ENCODE data around the gene INPP5E.

INPP5E gene

GRCh38 chr9:136401173-136401922, 38.3 kb downstream of the INPP5E start:
- H3K4me1 ChIP-seq (ENCODE audit: control insufficient read depth, insufficient read depth, low read length, poor library complexity, severe bottlenecking) = peaks cover 9% of the 10 kb centered on the region
- peaks cover 64% of the 10 kb centered on the region for H3K36me3 ChIP-seq (ENCODE audit: control insufficient read depth, insufficient read depth, low read length)
- no peaks in the 10 kb centered on the region for H3K9me3 ChIP-seq (ENCODE audit: control insufficient read depth, low read length)
- 94 to 98% methylated on average over 12 to 18 of the region's 18 CpGs for WGBS, 2 experiments (ENCODE audit: insufficient coverage in 2 of 2)
- H3K4me3 ChIP-seq (ENCODE audit: extremely low read depth, insufficient read depth, low read length, poor library complexity, severe bottlenecking) = no peak overlapping the region
- H3K27ac ChIP-seq (ENCODE audit: low read depth, low read length, severe bottlenecking) = no peak overlapping the region

DNA sequence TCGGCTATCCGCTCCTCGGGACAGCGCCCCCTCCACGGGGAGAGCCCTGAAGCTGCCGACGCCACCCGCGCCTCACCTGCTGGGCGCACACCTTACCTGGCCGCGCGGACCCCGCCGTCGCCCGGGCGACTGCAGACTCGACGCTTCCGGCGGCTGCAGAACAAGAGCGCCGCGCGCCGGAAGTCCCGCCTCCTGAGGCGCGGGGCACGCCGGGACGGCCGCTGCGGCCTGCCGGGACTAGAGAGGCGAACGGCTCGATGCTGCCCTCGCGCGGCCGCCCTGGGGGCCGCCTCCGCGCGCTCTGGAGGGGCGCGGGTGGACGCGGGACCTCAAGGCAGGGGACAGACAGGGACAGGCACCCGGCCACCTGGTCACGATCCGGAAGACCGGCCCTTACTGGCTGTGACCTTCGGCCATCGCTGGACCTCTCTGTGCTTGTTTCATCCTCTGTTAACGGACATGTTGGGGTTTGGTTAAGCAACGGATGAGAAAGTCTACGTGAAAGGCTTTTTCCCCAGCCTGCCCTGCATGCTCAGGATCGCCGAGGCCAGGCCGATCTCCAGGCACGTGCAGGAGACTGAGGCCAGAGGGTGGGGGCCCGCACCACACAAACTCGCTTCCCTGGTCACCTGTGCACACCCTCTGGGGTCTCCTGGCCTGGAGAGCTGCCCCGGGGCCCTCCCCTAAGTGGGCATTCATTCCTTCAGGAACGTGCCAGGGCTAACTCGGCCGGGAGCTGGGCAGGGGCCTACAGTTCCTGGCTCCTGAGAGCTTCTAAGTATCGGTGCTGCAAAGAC, 39.4 kb downstream of the INPP5E start, which contains the start of gene SNAPC4:
TSS of gene SNAPC4 (minus strand) at position 133 of the 797 bp plus-strand sequence. CDS start 1,742 bp downstream, outside the sequence.
- H3K27ac ChIP-seq (ENCODE audit: low read depth, low read length, severe bottlenecking) = peak within 1 kb of the TSS; percentile 59
- peaks cover 64% of the 10 kb centered on the region for H3K36me3 ChIP-seq (ENCODE audit: control insufficient read depth, insufficient read depth, low read length)
- WGBS, 2 experiments (ENCODE audit: insufficient coverage in 2 of 2) = 20 to 25% methylated on average over 50 to 57 of the region's 71 CpGs
- H3K4me3 ChIP-seq (ENCODE audit: extremely low read depth, insufficient read depth, low read length, poor library complexity, severe bottlenecking) = peak within 1 kb of the TSS; percentile 83
- H3K9me3 ChIP-seq (ENCODE audit: control insufficient read depth, low read length) = no peaks in the 10 kb centered on the region
- peaks cover 9% of the 10 kb centered on the region for H3K4me1 ChIP-seq (ENCODE audit: control insufficient read depth, insufficient read depth, low read length, poor library complexity, severe bottlenecking)

DNA sequence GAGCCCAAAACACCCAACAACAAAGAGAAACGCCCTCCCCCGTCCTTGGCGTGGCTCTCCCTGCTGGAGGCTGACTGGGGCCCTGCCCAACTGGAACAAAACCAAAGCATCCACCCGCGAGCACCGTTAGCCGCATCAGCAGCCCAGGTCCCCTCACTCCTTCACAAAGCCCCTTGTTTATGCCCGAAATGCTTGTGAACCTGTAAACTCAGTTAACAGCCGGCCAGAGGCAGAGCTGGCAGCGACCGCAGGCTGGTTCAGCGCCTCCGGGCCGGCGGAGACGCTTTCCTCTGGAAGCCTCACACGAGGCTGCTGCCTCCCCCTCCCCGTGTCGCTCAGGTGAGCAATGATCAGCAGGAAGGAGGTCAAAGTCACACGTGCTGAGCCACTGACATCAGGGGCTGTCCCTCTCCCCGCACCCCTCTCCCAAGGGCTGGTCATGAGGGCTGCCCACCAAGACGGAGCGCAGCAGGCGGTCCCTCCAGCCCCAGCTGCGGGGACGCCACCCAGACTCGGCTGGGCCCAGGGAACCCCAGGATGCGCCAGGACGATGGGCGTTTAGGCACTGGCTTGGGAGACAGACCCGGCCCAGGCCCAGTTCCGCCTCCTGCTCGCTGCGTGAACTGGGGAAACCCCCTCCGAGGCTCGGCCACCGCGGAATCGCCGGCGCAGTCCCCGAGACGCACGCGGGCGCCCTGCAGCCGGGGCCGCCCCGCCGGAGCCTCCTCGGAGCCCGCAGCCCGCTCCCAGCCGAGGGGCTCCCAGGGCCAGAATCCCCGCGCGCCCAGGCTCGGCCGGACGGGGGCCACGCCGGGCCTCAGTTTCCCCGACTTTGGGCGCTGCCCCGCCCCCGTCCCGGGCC, 40.2 kb downstream of the INPP5E start:
- Histone ChIP-seq H3K36me3 (ENCODE audit: control insufficient read depth, insufficient read depth, low read length) (peaks cover 65% of the 10 kb centered on the region), H3K27ac (ENCODE audit: low read depth, low read length, severe bottlenecking) (no peak overlapping the region)

GRCh38 chr9:136398286-136398685, 41.4 kb downstream of the INPP5E start:
- no peaks in the 10 kb centered on the region for H3K9me3 ChIP-seq (ENCODE audit: control insufficient read depth, low read length)
- H3K27ac ChIP-seq (ENCODE audit: low read depth, low read length, severe bottlenecking) = no peak overlapping the region
- peaks cover 9% of the 10 kb centered on the region for H3K4me1 ChIP-seq (ENCODE audit: control insufficient read depth, insufficient read depth, low read length, poor library complexity, severe bottlenecking)
- no peak overlapping the region for H3K4me3 ChIP-seq (ENCODE audit: extremely low read depth, insufficient read depth, low read length, poor library complexity, severe bottlenecking)
- peaks cover 65% of the 10 kb centered on the region for H3K36me3 ChIP-seq (ENCODE audit: control insufficient read depth, insufficient read depth, low read length)
- WGBS, 2 experiments (ENCODE audit: insufficient coverage in 2 of 2) = 99% methylated on average over 11 to 12 of the region's 12 CpGs

More for the DNA sequence above, 40.2 kb downstream of the INPP5E start:
- WGBS, 2 experiments (ENCODE audit: insufficient coverage in 2 of 2) = 4 to 5% methylated on average over 60 to 66 of the region's 67 CpGs
- Histone ChIP-seq H3K4me1 (ENCODE audit: control insufficient read depth, insufficient read depth, low read length, poor library complexity, severe bottlenecking) (peaks cover 9% of the 10 kb centered on the region), H3K4me3 (ENCODE audit: extremely low read depth, insufficient read depth, low read length, poor library complexity, severe bottlenecking) (peak overlapping the region; percentile 83), H3K9me3 (ENCODE audit: control insufficient read depth, low read length) (no peaks in the 10 kb centered on the region)

DNA sequence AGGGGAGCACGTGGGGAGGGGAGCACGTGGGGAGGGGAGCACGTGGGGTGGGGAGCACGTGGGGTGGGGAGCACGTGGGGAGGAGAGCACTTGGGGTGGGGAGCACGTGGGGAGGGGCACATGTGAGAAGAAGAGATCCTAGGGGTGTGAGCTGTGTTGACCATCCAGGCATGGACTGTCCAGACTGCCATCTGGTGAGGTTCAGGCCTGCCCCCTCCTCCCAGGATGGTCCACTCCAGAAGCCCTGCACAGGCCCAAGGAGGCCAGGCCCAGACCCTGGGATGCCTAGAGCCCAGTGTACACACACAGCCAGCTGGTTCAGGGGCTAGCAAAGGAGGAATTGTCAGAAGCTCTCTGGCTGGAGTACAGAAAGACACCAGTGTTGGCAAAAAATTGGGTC, 42.0 kb downstream of the INPP5E start:
- WGBS, 2 experiments (ENCODE audit: insufficient coverage in 2 of 2) = 100% methylated on average over 3 of the region's 6 CpGs; no CpG with 5 or more reads in 1 of the 2 experiments
- peaks cover 9% of the 10 kb centered on the region for H3K4me1 ChIP-seq (ENCODE audit: control insufficient read depth, insufficient read depth, low read length, poor library complexity, severe bottlenecking)
- H3K9me3 ChIP-seq (ENCODE audit: control insufficient read depth, low read length) = no peaks in the 10 kb centered on the region
- no peak overlapping the region for H3K27ac ChIP-seq (ENCODE audit: low read depth, low read length, severe bottlenecking)
- H3K36me3 ChIP-seq (ENCODE audit: control insufficient read depth, insufficient read depth, low read length) = peaks cover 70% of the 10 kb centered on the region
- no peak overlapping the region for H3K4me3 ChIP-seq (ENCODE audit: extremely low read depth, insufficient read depth, low read length, poor library complexity, severe bottlenecking)

GRCh38 chr9:136396219-136396515, 43.5 kb downstream of the INPP5E start:
- WGBS, 2 experiments (ENCODE audit: insufficient coverage in 2 of 2) = 97 to 100% methylated on average over 3 to 4 of the region's 4 CpGs
- no peaks in the 10 kb centered on the region for H3K9me3 ChIP-seq (ENCODE audit: control insufficient read depth, low read length)
- peaks cover 75% of the 10 kb centered on the region for H3K36me3 ChIP-seq (ENCODE audit: control insufficient read depth, insufficient read depth, low read length)
- no peak overlapping the region for H3K4me3 ChIP-seq (ENCODE audit: extremely low read depth, insufficient read depth, low read length, poor library complexity, severe bottlenecking)
- H3K27ac ChIP-seq (ENCODE audit: low read depth, low read length, severe bottlenecking) = no peak overlapping the region
- peaks cover 9% of the 10 kb centered on the region for H3K4me1 ChIP-seq (ENCODE audit: control insufficient read depth, insufficient read depth, low read length, poor library complexity, severe bottlenecking)

- Histone ChIP-seq H3K9me3 (ENCODE audit: control insufficient read depth, low read length) (no peaks in the 10 kb centered on the region), H3K4me1 (ENCODE audit: control insufficient read depth, insufficient read depth, low read length, poor library complexity, severe bottlenecking) (peaks cover 9% of the 10 kb centered on the region), H3K4me3 (ENCODE audit: extremely low read depth, insufficient read depth, low read length, poor library complexity, severe bottlenecking) (no peak overlapping the region), H3K36me3 (ENCODE audit: control insufficient read depth, insufficient read depth, low read length) (peaks cover 81% of the 10 kb centered on the region), H3K27ac (ENCODE audit: low read depth, low read length, severe bottlenecking) (no peak overlapping the region)
- WGBS, 2 experiments (ENCODE audit: insufficient coverage in 2 of 2) = 94 to 97% methylated on average over 15 to 22 of the region's 26 CpGs
Observed at GRCh38 chr9:136395345-136396218, 44.1 kb downstream of the INPP5E start.

GRCh38 chr9:136395020-136395340, 44.7 kb downstream of the INPP5E start:
- Histone ChIP-seq H3K4me3 (ENCODE audit: extremely low read depth, insufficient read depth, low read length, poor library complexity, severe bottlenecking) (no peak overlapping the region), H3K36me3 (ENCODE audit: control insufficient read depth, insufficient read depth, low read length) (peaks cover 86% of the 10 kb centered on the region), H3K4me1 (ENCODE audit: control insufficient read depth, insufficient read depth, low read length, poor library complexity, severe bottlenecking) (peaks cover 9% of the 10 kb centered on the region), H3K27ac (ENCODE audit: low read depth, low read length, severe bottlenecking) (no peak overlapping the region), H3K9me3 (ENCODE audit: control insufficient read depth, low read length) (no peaks in the 10 kb centered on the region)
- 92 to 96% methylated on average over 13 of the region's 13 CpGs for WGBS, 2 experiments (ENCODE audit: insufficient coverage in 2 of 2)

DNA sequence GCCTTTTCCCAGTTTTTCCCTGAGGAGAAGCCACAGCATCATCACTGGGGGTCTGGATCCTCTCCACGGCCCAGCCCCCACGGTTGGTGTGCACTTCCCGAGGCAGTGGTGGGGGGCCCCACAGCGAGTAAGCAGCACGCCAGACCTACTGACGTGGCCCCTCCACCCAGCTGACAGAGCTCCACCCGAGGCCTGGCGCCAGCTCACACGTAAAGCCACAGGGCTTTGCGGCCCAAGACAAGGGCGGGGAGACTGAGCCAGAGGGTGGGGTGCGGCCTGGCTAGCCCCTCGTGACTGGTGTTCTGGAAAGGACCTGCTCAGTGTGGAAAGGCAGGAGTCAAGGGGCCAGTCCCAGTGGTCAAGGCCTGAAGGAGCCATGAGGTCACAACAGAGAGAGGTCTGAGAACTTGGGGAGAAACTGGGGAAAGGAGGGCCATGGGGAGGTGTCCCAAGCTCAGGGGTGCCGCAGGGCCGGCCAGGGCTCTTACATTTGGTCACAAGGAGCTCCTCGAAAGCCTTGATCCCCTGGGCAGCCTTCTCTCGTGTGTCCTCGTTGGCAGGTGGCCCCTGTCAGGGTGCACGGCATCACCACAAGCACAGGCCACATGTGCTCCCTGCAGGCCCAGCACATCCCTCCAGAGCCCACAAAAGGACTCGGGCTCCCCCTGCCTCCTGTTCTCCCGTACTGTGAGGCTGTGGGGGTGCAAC, 45.2 kb downstream of the INPP5E start:
- Histone ChIP-seq H3K4me1 (ENCODE audit: control insufficient read depth, insufficient read depth, low read length, poor library complexity, severe bottlenecking) (peaks cover 9% of the 10 kb centered on the region), H3K9me3 (ENCODE audit: control insufficient read depth, low read length) (no peaks in the 10 kb centered on the region), H3K27ac (ENCODE audit: low read depth, low read length, severe bottlenecking) (no peak overlapping the region), H3K4me3 (ENCODE audit: extremely low read depth, insufficient read depth, low read length, poor library complexity, severe bottlenecking) (no peak overlapping the region), H3K36me3 (ENCODE audit: control insufficient read depth, insufficient read depth, low read length) (peaks cover 91% of the 10 kb centered on the region)
- 95 to 97% methylated on average over 19 to 20 of the region's 21 CpGs for WGBS, 2 experiments (ENCODE audit: insufficient coverage in 2 of 2)

Data from mesodermal cell (in vitro differentiated cells).